ENCODE data around the gene TRIM54.
"Not testable (repeated sequence)": the region's sequence is repeated elsewhere in the genome, so short reads cannot be mapped to it uniquely, and the experiment has no call there.

The TRIM54 gene

DNA sequence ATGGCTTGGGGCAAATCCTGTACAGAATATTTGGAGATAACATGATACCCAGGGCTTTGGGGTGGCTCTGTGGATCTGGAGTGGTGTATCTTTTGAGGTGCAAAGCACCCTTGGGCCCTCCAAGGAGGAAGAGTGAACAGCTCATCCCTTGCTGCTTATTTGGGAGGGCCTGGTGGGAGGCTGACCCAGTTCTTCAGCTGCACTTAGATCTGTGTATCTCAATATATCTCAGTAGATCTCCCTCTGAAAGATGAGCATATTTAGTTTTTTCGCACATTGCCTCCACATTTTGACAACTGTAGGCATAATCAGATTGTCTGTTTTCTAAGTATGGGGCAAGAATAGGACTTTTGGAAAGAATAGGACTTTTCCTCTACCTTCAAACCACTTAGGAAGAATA, 2.8 kb downstream of the TRIM54 start:
- DNase-seq (ENCODE audit: low spot score) = no peak

DNA sequence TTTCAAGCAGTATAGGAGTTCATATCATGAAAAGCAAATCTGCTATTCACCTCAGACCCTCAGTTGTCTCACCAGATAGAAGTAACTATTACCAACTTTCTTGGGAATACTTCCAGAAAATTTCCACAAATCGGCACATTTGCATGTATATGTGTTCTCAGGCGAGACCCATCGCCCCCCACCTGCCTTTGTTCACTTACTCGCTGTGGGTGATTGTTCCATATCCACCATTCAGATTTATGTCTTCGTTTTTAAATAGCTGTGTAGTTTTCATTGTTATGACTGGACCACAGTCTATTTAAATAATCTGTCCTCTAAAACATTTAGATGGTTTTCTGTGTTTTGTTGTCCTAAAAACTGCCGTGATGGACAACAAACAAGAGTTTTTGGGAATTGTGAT, 3.3 kb downstream of the TRIM54 start:
- DNase-seq (ENCODE audit: low spot score) = no peak

DNA sequence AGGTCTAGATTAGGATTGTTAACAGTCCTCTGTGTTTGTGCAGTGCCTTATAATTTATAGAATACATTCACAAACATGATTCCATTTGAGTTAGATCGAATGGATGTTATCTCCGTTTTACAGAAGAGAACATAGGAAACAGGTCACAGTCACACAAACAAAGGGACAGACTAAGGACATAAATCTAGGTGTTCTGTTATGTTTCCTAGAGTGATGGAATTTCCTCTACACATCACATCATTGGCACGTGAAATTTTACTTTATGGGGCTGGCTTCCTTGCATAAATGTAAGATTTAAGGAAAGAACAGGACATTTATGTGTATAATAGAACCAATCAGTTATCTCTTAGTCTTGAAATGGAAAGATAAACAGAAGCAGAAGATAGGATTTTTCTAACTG, 6.4 kb downstream of the TRIM54 start:
- no peak for DNase-seq (ENCODE audit: low spot score)

DNA sequence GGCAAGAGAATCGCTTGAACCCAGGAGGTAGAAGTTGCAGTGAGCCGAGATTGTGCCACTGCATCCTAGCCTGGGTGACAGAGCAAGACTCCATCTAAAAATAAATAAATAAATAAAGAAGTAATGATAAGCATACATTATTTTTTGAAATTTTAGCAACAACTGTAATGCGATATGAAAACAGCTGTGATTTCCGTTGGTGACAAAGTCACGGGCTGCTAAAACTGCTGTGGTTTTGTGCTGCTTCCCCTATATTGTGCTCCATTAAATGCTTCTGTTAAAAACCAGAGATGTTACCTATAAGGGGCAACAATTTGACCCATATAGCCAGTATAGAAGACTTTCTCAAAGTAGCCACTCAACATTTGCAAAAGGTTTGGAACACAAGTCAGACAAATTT, 8.3 kb downstream of the TRIM54 start:
- no peak for DNase-seq (ENCODE audit: low spot score)

DNA sequence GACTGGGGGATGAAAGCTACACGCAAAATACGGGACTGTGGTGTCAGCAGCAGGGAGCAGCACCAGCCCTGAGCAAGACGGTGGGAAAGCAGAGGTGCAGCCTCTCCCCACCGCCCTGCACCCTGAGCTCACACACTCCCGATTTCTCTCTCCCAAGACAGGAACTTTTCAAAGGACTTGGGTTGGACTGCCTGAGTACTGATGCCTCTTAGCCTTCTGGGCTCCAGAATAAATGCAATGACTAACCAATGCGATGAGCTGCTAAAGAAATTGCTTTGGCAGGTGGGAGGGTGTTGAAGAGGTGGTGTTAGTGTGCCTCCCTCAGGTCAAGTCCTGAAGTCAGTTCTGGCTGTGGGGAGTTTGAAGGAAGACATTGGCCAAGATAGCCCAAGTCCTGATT, 9.6 kb downstream of the TRIM54 start:
- DNase-seq (ENCODE audit: low spot score) = no peak

DNA sequence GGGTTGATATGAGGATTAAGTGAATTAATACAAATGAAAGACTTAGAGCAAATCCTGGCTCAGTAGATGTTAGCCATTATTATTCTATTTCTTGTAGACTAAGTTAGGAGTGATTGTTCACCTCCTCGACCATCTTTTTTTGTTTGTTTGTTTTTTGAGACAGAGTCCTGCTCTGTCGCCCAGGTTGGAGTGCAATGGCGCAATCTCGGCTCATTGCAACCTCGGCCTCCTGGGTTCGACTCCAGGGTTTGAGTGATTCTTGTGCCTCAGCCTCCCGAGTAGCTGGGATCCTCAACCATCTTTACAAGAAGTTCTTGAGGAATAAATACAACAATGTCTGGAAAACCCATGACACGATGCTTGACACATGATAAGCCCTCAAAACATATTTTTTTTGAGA, 12.7 kb downstream of the TRIM54 start:
- no peak for DNase-seq (ENCODE audit: low spot score)

DNA sequence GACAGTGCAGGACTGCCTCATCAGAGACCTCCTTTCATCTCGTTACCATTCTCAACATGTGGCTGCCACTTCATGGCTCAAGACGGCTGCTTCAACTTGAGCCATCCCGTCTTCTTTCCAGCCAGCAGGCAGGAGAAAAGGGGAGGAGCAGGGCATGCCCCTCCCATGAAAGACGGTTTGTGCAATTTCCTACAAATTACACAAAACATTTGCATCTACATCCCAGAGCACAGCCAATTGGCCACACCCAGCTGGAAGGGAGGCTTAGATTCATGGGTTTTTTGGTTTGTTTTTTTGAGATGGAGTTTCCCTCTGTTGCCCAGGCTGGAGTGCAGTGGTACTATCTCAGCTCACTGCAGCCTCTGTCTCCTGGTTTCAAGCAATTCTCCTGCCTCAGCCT, 14.3 kb downstream of the TRIM54 start:
- no peak for DNase-seq (ENCODE audit: low spot score)

DNA sequence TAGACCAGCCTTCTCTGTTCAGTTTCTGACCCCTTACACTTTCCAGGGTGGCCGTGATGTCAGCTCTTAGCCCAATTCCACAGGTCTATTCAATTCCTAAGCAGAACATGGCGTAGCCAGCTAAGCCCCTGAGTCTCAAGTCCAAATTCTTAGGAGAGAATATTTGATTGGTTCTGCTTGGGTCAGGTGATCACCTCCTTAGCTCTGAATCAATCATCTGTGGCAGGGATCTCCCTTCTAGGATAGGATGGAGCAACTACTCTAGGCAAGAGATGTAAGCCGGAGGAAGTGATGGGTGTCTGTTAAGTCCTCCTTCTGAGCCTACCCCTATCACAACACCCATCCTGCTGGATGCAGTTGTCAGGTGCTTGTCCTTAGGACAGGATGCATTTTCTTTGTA, 15.0 kb downstream of the TRIM54 start:
- DNase-seq (ENCODE audit: low spot score) = no peak

DNA sequence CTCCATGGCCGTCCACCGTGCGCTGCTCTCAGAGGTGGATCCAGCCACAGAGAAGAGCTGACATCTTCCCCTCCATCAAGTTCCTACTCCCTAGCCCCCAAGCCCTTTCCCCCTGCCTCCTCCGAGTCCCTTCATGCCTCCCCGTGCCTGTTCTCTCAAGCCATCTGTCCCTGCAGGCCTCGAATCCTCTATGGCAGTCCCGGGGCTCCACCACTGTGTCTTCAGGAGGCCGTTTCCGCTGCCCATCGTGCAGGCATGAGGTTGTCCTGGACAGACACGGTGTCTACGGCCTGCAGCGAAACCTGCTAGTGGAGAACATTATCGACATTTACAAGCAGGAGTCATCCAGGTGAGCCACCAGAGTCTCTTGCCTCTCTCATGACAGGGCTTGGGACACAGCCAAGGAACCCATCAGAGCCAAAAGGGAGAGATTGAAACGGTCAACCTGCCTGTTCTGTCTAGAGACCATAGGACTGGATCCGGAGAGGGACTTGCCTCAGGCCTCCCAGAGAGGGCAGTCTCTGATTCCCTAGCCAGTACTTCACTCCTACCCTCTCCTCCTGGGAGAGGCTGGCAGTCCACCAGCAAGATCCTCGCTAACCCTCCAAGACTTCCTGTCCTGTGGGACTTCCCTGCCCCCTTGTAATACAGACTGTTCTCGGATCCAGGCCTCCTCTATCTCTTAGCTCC, 16.3 kb downstream of the TRIM54 start:
- DNase-seq (ENCODE audit: low spot score) = no peak

- not testable (repeated sequence) for DNase-seq (ENCODE audit: low spot score)
Observed at GRCh38 chr2:27300606-27301005, 18.4 kb downstream of the TRIM54 start.

GRCh38 chr2:27303093-27304025, 21.1 kb downstream of the TRIM54 start:
- peak; percentile 69 for DNase-seq (ENCODE audit: low spot score)

- DNase-seq (ENCODE audit: low spot score) = no peak
Observed at GRCh38 chr2:27304488-27305240, 22.4 kb downstream of the TRIM54 start.

GRCh38 chr2:27305516-27305915, 23.3 kb downstream of the TRIM54 start:
- DNase-seq (ENCODE audit: low spot score) = no peak

- no peak for DNase-seq (ENCODE audit: low spot score)
Observed at GRCh38 chr2:27306136-27306535, 23.9 kb downstream of the TRIM54 start.

DNA sequence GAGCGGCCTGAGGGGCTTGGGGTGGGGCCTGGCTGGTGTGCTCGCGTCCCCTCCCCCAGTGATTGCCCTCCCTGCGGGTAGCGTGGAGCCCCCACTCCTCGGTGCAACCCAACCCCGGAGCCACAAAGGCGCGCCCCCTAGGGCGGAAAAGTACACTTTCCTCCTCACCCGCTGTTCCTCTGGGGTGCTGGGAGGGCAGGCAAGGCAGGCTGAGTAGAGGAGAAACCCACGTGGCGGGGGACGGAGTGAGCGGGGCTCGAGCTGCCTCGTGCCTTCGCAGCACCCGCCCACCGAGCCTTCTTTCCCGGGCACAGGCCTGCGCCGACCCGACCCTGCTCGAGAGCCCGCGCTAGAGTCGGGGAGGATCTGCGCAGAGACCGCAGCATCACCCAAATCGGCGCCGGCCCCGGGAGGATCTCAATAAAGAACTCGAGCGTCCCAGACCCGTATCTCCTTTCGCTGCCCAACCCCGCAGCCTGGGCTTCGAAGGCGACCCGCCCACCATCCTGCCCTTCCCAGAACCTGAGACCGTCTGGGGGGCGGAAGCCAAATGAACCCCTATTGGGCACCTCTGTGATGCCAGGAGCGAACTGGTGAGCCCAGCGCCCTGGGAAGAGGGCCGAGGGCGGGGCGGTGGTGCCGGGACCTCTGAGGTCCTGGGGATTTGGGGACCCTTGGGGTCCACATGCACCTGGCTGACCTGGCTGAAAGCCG, 24.5 kb downstream of the TRIM54 start:
- no peak for DNase-seq (ENCODE audit: low spot score)

- no peak for DNase-seq (ENCODE audit: low spot score)
Observed at GRCh38 chr2:27307287-27307544, 25.0 kb downstream of the TRIM54 start.

- DNase-seq (ENCODE audit: low spot score) = no peak
Observed at GRCh38 chr2:27307545-27308358, 25.5 kb downstream of the TRIM54 start.

- no peak for DNase-seq (ENCODE audit: low spot score)
Observed at GRCh38 chr2:27308359-27308881, 26.2 kb downstream of the TRIM54 start, which contains the start of gene UCN. Gene UCN (minus strand): TSS chr2:27308445. CDS start chr2:27307895, 550 bp downstream.

GRCh38 chr2:27309651-27310050, 27.4 kb downstream of the TRIM54 start:
- no peak for DNase-seq (ENCODE audit: low spot score)

GRCh38 chr2:27312152-27312551, 29.9 kb downstream of the TRIM54 start:
- DNase-seq (ENCODE audit: low spot score) = no peak

Measured in hematopoietic multipotent progenitor cell treated with erythropoietin and hydrocortisone succinate and interleukin-3 and kit ligand, for 15 days (in vitro differentiated cells).